ENCODE measurements around the gene AKIP1. TPM values are rescaled to one million over a fixed set of nuclear protein-coding genes. Genes with fewer than 3 reads are reported as not detected.

Gene AKIP1
- total RNA-seq, 4 donors from 2014 or later = 5.2 to 21.2 (median 11.0) TPM

DNA sequence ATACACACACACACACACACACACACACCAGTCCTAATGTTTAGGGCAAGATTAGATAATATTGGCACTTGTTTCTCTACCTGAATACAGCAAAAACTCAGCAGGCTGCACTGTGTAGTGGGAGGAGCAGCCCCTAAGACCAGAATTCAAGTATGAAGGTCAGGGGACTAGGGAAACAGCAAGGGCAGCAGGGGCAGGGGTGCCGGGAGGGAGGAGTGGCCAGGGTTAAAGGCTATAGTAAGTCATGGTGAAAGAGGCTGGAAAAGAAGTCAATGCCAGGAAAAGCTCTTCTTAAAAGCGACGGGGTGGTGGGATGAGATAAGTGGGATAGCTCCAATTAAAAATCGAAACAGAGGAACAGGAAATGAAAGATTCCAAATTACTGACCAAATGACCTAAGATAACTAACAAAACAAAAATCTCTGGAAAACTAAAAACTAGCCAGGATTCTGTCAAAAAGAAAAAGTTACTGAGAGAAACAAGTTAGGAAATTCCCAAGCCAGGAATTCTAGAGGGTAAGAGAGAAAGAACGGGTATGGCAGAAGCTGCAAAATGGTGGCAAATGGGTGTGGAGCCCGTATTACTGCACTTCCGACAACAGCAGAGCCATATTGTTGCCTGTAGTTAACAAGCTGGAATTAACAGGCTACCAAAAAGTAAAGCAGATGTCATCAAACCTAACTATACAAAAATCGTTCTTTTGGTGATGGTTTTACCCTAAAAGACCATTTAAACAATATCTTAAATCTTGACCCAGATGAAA, 30.5 kb downstream of the AKIP1 start:
- Histone ChIP-seq H3K9me3 (no peaks in the 10 kb centered on the region), H3K4me3 (no peak overlapping the region), H3K36me3 (peaks cover 0 to 5% (median 0%) of the 10 kb centered on the region in 4 donors), H3K27ac (no peak overlapping the region), H3K4me1 (no peaks in the 10 kb centered on the region), H3K27me3 (no peaks in the 10 kb centered on the region)
- 73 to 80% methylated on average over 7 to 8 of the region's 8 CpGs for whole genome bisulfite sequencing, 2 donors (ENCODE audit: low coverage in 1 of 2)
- in situ Hi-C loops (cut with MboI; ENCODE audit: low pct_ligation_motif_present in 1 of 4, low pct_unique_long_range_greater_than_20kb in 1 of 4, low sequenced_read_pairs in 3 of 4) (no loop called here), intact Hi-C loops (cut with DNase I; ENCODE audit: low total_unique reads) (no loop called here)
- TF ChIP-seq EP300 (IDR thresholded peaks at IDR 0.05; ENCODE audit: low read depth) = no peak
- no peak for TF ChIP-seq POLR2AphosphoS5 (IDR thresholded peaks at IDR 0.05)
- TF ChIP-seq POLR2A (IDR thresholded peaks at IDR 0.05) = no peak
- TF ChIP-seq, protein P1, sequence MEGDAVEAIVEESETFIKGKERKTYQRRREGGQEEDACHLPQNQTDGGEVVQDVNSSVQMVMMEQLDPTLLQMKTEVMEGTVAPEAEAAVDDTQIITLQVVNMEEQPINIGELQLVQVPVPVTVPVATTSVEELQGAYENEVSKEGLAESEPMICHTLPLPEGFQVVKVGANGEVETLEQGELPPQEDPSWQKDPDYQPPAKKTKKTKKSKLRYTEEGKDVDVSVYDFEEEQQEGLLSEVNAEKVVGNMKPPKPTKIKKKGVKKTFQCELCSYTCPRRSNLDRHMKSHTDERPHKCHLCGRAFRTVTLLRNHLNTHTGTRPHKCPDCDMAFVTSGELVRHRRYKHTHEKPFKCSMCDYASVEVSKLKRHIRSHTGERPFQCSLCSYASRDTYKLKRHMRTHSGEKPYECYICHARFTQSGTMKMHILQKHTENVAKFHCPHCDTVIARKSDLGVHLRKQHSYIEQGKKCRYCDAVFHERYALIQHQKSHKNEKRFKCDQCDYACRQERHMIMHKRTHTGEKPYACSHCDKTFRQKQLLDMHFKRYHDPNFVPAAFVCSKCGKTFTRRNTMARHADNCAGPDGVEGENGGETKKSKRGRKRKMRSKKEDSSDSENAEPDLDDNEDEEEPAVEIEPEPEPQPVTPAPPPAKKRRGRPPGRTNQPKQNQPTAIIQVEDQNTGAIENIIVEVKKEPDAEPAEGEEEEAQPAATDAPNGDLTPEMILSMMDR (IDR thresholded peaks at IDR 0.05) = no peak
- DNase-seq = no peak

DNA sequence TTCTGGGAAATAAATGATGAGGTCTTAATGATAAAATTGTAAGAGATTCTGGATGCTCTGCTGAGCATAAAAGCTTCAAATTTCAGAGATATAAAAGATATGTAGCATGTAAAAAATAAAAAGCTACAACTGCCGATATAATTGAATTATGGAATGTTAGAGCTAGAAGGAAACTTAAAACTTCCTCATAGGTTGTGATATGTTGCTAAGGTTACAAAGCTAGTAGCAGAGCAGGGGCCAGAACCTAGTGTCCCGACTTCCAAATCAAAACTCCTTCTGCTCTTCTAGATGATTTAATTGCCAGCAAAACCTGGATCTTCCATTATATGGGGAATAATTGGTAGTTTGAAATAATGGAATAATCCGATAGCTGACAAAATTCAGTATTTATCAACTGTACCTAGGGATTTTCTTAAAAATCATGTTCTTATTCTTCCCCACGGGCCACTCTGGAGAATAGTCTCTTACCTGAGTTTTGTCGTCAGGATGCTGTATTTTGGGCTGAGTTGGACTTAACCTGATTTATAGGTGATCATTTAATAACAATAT, 31.6 kb downstream of the AKIP1 start, which contains the start of gene ASCL3:
TSS of gene ASCL3 (minus strand) at position 499 of the 549 bp plus-strand sequence. CDS start 4,855 bp downstream, outside the sequence.
- no peak within 1 kb of the TSS for H3K4me3 ChIP-seq
- WGBS, 2 donors (ENCODE audit: low coverage in 1 of 2) = 61 to 74% methylated on average over 5 of the region's 5 CpGs
- no peaks in the 10 kb centered on the region for H3K9me3 ChIP-seq
- TF ChIP-seq EP300 (IDR thresholded peaks at IDR 0.05; ENCODE audit: low read depth) = no peak
- TF ChIP-seq POLR2AphosphoS5 (IDR thresholded peaks at IDR 0.05) = no peak
- no peak for TF ChIP-seq POLR2A (IDR thresholded peaks at IDR 0.05)
- TF ChIP-seq, protein P1 (IDR thresholded peaks at IDR 0.05) = no peak
- no peaks in the 10 kb centered on the region for H3K4me1 ChIP-seq
- no peaks in the 10 kb centered on the region for H3K27me3 ChIP-seq
- intact Hi-C loops (cut with DNase I; ENCODE audit: low total_unique reads) = no loop called here
- in situ Hi-C loops (cut with MboI; ENCODE audit: low pct_ligation_motif_present in 1 of 4, low pct_unique_long_range_greater_than_20kb in 1 of 4, low sequenced_read_pairs in 3 of 4) = no loop called here
- H3K27ac ChIP-seq = no peak within 1 kb of the TSS
- DNase-seq = no peak
- H3K36me3 ChIP-seq = peaks cover 0 to 14% (median 2%) of the 10 kb centered on the region in 4 donors

DNA sequence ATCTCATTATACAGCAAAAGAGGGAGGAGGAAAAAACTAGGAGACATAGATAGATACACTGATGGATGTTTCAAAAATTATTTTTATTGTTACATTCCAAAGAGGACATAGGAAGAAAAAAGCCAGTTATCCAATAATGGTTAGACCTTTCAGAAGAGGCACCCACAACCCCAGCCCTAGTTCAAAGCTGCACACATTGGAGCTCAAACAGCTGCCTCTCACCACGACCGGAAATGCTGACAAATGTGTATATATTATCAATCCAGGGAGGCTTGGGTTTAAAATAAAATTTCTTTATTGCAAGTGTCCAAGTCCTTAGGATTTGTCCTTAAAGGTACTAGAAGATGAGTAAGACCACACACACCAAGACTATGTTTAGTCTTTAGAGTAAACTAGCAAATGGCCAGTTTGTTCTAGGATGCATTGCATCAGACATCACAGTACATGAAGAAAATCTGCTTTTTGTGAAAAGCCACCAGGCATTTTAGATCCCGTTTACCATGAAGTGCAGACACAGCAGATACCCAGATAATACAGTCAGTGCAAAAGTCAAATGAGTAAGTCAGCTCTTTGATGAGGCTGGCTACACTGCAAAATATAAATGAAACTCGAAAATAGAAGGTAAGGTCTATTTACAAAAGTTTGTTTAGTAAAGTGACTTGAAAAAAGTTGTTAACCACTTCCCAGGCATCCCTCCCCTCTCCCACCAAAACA, 36.4 kb downstream of the AKIP1 start:
- Histone ChIP-seq H3K27ac (peak overlapping the region in 1 of 4 donors; percentile 9), H3K9me3 (no peaks in the 10 kb centered on the region), H3K36me3 (peaks cover 0 to 43% (median 12%) of the 10 kb centered on the region in 4 donors), H3K4me1 (no peaks in the 10 kb centered on the region), H3K27me3 (no peaks in the 10 kb centered on the region), H3K4me3 (no peak overlapping the region)
- no peak for TF ChIP-seq EP300 (IDR thresholded peaks at IDR 0.05; ENCODE audit: low read depth)
- no peak for TF ChIP-seq POLR2A (IDR thresholded peaks at IDR 0.05)
- no peak for TF ChIP-seq POLR2AphosphoS5 (IDR thresholded peaks at IDR 0.05)
- TF ChIP-seq, protein P1 (IDR thresholded peaks at IDR 0.05) = no peak
- intact Hi-C loops (cut with DNase I; ENCODE audit: low total_unique reads) = no loop called here
- 73 to 79% methylated on average over 3 to 4 of the region's 4 CpGs for WGBS, 2 donors (ENCODE audit: low coverage in 1 of 2)
- in situ Hi-C loops (cut with MboI; ENCODE audit: low pct_ligation_motif_present in 1 of 4, low pct_unique_long_range_greater_than_20kb in 1 of 4, low sequenced_read_pairs in 3 of 4) = no loop called here
- DNase-seq = no peak

DNA sequence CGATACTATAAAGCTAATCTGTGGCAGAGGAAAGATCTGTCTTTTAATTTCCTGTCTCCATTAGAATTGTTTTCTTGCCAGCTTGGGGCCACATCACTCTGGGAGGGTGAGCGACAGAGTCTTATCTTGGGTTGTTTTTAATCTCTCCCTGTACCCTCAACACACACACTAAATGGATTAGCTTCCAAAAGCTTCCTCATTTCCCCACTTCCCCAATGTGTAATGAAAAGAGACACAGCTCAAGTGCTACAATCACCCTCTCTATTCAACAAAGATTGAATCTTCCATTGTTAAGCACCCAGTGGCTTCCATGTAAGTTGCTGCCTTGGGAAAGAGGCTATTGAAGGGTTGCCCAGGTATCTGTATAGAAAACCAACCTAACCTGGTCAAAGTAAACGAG, 37.9 kb downstream of the AKIP1 start:
- in situ Hi-C loops (cut with MboI; ENCODE audit: low pct_ligation_motif_present in 1 of 4, low pct_unique_long_range_greater_than_20kb in 1 of 4, low sequenced_read_pairs in 3 of 4) (no loop called here), intact Hi-C loops (cut with DNase I; ENCODE audit: low total_unique reads) (no loop called here)
- H3K36me3 ChIP-seq = peaks cover 0 to 55% (median 18%) of the 10 kb centered on the region in 4 donors
- no peak overlapping the region for H3K27ac ChIP-seq
- no peaks in the 10 kb centered on the region for H3K9me3 ChIP-seq
- TF ChIP-seq POLR2AphosphoS5 (IDR thresholded peaks at IDR 0.05) = no peak
- TF ChIP-seq, protein P1 (IDR thresholded peaks at IDR 0.05) = no peak
- no peak for TF ChIP-seq POLR2A (IDR thresholded peaks at IDR 0.05)
- no peak for TF ChIP-seq EP300 (IDR thresholded peaks at IDR 0.05; ENCODE audit: low read depth)
- H3K4me1 ChIP-seq = no peaks in the 10 kb centered on the region
- no peaks in the 10 kb centered on the region for H3K27me3 ChIP-seq
- H3K4me3 ChIP-seq = no peak overlapping the region
- WGBS, 2 donors (ENCODE audit: low coverage in 1 of 2) = 74 to 85% methylated on average over 3 of the region's 3 CpGs
- DNase-seq = no peak

All from transverse colon (tissue), 4 donors.